ENCODE measurements around the gene CAV3. TPM values are rescaled to one million over a fixed set of nuclear protein-coding genes. Genes with fewer than 3 reads are reported as not detected.

CAV3 gene
- total and polyA plus RNA-seq, 10 of the 15 experiments (the other 5 are each of a cell fraction or from before 2014, with no cell fraction given) = not detected

DNA sequence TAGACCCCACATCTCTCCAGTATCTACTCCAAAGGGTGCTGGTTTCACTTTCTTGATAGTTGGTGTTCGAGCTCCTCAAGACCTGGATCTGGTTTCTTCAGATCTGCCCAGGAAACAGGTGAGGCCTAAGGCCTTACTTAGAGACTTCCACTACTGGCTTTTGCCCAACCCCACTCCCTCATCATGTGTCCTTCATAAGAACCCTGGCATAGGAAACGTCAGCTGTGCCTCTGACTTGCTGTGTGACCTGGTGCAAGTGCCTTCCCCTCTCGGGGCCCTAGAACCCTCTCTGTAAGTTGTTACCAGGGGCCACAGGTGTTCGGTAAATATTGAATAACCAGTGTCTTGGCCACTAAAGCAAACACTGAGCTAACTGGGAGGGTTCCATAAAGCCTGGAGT, 31.9 kb downstream of the CAV3 start:
- ChIA-PET POLR2A (no interaction called here), RAD21 (ENCODE audit: unreplicated experiment) (interaction anchor here (1.8 kb wide), 1 partner anchor 102 kb away, joined by 6 read pairs; no protein-coding TSS in a partner anchor), SMC1A (ENCODE audit: uncharacterized antibody, unreplicated experiment) (interaction anchor here (0.8 to 1.0 kb wide), 3 partner anchors 10 to 260 kb away, joined by 3 read pairs; no protein-coding TSS in a partner anchor), CTCF (interaction anchor here (0.5 to 2.6 kb wide), 6 partner anchors 10 to 1215 kb away, joined by 3 to 21 read pairs (median 3); no protein-coding TSS in a partner anchor)
- ATAC-seq (no peak), FAIRE-seq (peak; percentile 18), DNase-seq (ENCODE audit: low read depth, low spot score) (no peak)
- no peaks in the 10 kb centered on the region for H4K20me1 ChIP-seq (ENCODE audit: control insufficient read depth, insufficient read depth)
- intact Hi-C loops (cut with micrococcal nuclease; ENCODE audit: unreplicated experiment) (loop anchor here (5.0 kb wide), 2 partner anchors 83 to 192 kb away; no protein-coding TSS in a partner anchor), in situ Hi-C loops (cut with MboI) (no loop called here)
- no peak overlapping the region for H3K9ac ChIP-seq (ENCODE audit: control insufficient read depth, insufficient read depth, low read length)
- H3K36me3 ChIP-seq (ENCODE audit: control insufficient read depth in 2 of 2, insufficient read depth in 2 of 2, low read length in 1 of 2) = peaks cover 0 to 1% of the 10 kb centered on the region in 2 experiments; a peak in 1 of 4 replicates
- H3K4me2 ChIP-seq (ENCODE audit: control insufficient read depth, insufficient read depth) = no peak overlapping the region
- H3K9me3 ChIP-seq (replicated peaks; ENCODE audit: control insufficient read depth, insufficient read depth, low read length) = no peaks in the 10 kb centered on the region
- BruUV-seq (replicated peaks) = no TSS peak
- H3K4me3 ChIP-seq = no peak overlapping the region
- no peaks in the 10 kb centered on the region for H3K27me3 ChIP-seq (replicated peaks in 1 of 2; ENCODE audit: control insufficient read depth in 2 of 2, insufficient read depth in 2 of 2, low read length in 1 of 2)
- H3K27ac ChIP-seq (ENCODE audit: control insufficient read depth, insufficient read depth) = no peak overlapping the region
- WGBS (ENCODE audit: insufficient coverage, insufficient replicate concordance, low lambda C conversion rate, missing lambda C conversion rate) = 85% methylated on average over 4 of the region's 4 CpGs
- no peak overlapping the region for H2AFZ ChIP-seq (ENCODE audit: control insufficient read depth, low read depth, low read length)
- H3K4me1 ChIP-seq (ENCODE audit: control insufficient read depth, insufficient read depth, low read length) = peaks cover 14% of the 10 kb centered on the region
- no peak for TF ChIP-seq FOS (IDR thresholded peaks at IDR 0.05; ENCODE audit: borderline replicate concordance, extremely low read depth, insufficient read length)
- TF ChIP-seq SRF (IDR thresholded peaks at IDR 0.05; ENCODE audit: low read depth in 2 of 2, low read length in 2 of 2) = no peak
- no peak for TF ChIP-seq MXI1 (IDR thresholded peaks at IDR 0.05; ENCODE audit: low read depth, low read length)
- TF ChIP-seq ZNF207 (IDR thresholded peaks at IDR 0.05; ENCODE audit: borderline replicate concordance) = no peak
- no peak for TF ChIP-seq RELA (IDR thresholded peaks at IDR 0.05; ENCODE audit: borderline replicate concordance, partially characterized antibody)
- TF ChIP-seq IKZF2 (IDR thresholded peaks at IDR 0.05) = no peak
- no peak for TF ChIP-seq CEBPB (IDR thresholded peaks at IDR 0.05; ENCODE audit: borderline replicate concordance in 1 of 2, low read depth in 2 of 2, low read length in 2 of 2)
- no peak for TF ChIP-seq YY1 (IDR thresholded peaks at IDR 0.05; ENCODE audit: low read depth, low read length)
- peaks cover 4% of the 10 kb centered on the region for H3K79me2 ChIP-seq (ENCODE audit: control insufficient read depth, insufficient read depth, low read length)
